Stomach (tissue), 4 donors: ENCODE measurements around the gene SLC35F2.

Experiments
- POLR2AphosphoS5 ChIP-seq, 3 donors: sonication (generic); formaldehyde crosslinking; IDR thresholded peaks; one replicate each; pipeline ENCODE4 v1.6.1; 2016; ENCODE audit warnings: antibody characterized with exemption in 3 of 3
- TF ChIP-seq, protein P1 (sequence below), 7 experiments: fragments of 450-650 bp in 4 of 7; fragments of 200-600 bp in 3 of 7; sonication (generic) in 3 of 7; IDR thresholded peaks; one replicate each; pipeline ENCODE4 v1.5.1; 2016 to 2019; ENCODE audit warnings: antibody characterized with exemption in 7 of 7, control low read depth in 2 of 7, mild to moderate bottlenecking in 1 of 7

GRCh38 chr11:107842412-107843100 lies 16.0 kb downstream of the SLC35F2 start:
- TF ChIP-seq, protein P1, sequence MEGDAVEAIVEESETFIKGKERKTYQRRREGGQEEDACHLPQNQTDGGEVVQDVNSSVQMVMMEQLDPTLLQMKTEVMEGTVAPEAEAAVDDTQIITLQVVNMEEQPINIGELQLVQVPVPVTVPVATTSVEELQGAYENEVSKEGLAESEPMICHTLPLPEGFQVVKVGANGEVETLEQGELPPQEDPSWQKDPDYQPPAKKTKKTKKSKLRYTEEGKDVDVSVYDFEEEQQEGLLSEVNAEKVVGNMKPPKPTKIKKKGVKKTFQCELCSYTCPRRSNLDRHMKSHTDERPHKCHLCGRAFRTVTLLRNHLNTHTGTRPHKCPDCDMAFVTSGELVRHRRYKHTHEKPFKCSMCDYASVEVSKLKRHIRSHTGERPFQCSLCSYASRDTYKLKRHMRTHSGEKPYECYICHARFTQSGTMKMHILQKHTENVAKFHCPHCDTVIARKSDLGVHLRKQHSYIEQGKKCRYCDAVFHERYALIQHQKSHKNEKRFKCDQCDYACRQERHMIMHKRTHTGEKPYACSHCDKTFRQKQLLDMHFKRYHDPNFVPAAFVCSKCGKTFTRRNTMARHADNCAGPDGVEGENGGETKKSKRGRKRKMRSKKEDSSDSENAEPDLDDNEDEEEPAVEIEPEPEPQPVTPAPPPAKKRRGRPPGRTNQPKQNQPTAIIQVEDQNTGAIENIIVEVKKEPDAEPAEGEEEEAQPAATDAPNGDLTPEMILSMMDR (IDR thresholded peaks at IDR 0.05), result no peak
- TF ChIP-seq POLR2AphosphoS5 (IDR thresholded peaks at IDR 0.05), result no peak
